T-helper 2 cell treated with Interferon-gamma antibody and Interleukin-4, amounts not matched to agents 5 μg/mL and 100 μg/mL, for 36 hours (primary cell): ENCODE results near the gene DNM1.
A peak's percentile ranks its signal among the peaks of the same experiment; 100 is the strongest.

Source experiments
- DNase-seq: peaks from one replicate; pipeline ENCODE4 v3.0.0; 2021; ENCODE audit warnings: low spot score
- H3K27ac Mint-ChIP-seq: one replicate; pipeline ENCODE4 v1.8.0; 2021; ENCODE audit warnings: mild to moderate bottlenecking, mixed read lengths
- H3K27me3 Mint-ChIP-seq: one replicate; pipeline ENCODE4 v1.8.0; 2021; ENCODE audit warnings: low read depth, mixed read lengths
- H3K36me3 Mint-ChIP-seq: one replicate; pipeline ENCODE4 v1.8.0; 2021; ENCODE audit warnings: low read depth, mixed read lengths
- H3K4me1 Mint-ChIP-seq: one replicate; pipeline ENCODE4 v1.8.0; 2021; ENCODE audit warnings: low read depth, mixed read lengths
- H3K4me3 Mint-ChIP-seq: one replicate; pipeline ENCODE4 v1.8.0; 2022; ENCODE audit warnings: mild to moderate bottlenecking, moderate library complexity, mixed read lengths
- H3K9me3 Mint-ChIP-seq: one replicate; pipeline ENCODE4 v1.8.0; 2021; ENCODE audit warnings: mixed read lengths

Gene DNM1

GRCh38 chr9:128242828-128243214 is 39.6 kb downstream of the DNM1 start:
- no peak overlapping the region for H3K4me3 Mint-ChIP-seq
- no peaks in the 10 kb centered on the region for H3K9me3 Mint-ChIP-seq
- no peak overlapping the region for H3K27ac Mint-ChIP-seq
- H3K36me3 Mint-ChIP-seq: no peaks in the 10 kb centered on the region
- H3K4me1 Mint-ChIP-seq: peaks cover 2% of the 10 kb centered on the region
- H3K27me3 Mint-ChIP-seq: peaks cover 16% of the 10 kb centered on the region
- DNase-seq: no peak

- Mint-ChIP-seq H3K36me3 (no peaks in the 10 kb centered on the region), H3K4me1 (peaks cover 2% of the 10 kb centered on the region), H3K9me3 (no peaks in the 10 kb centered on the region), H3K27me3 (peaks cover 16% of the 10 kb centered on the region), H3K27ac (no peak overlapping the region), H3K4me3 (no peak overlapping the region)
- no peak for DNase-seq
These were observed 40.2 kb downstream of the DNM1 start for GRCh38 chr9:128243215-128244018.

GRCh38 chr9:128244091-128244836 is 41.1 kb downstream of the DNM1 start:
- Mint-ChIP-seq H3K36me3 (no peaks in the 10 kb centered on the region), H3K9me3 (no peaks in the 10 kb centered on the region), H3K4me1 (peaks cover 2% of the 10 kb centered on the region), H3K4me3 (no peak overlapping the region), H3K27ac (no peak overlapping the region), H3K27me3 (peaks cover 16% of the 10 kb centered on the region)
- DNase-seq: no peak

GRCh38 chr9:128244837-128245231 is 41.7 kb downstream of the DNM1 start:
- Mint-ChIP-seq H3K27me3 (peaks cover 18% of the 10 kb centered on the region), H3K4me1 (peaks cover 6% of the 10 kb centered on the region), H3K27ac (no peak overlapping the region), H3K36me3 (no peaks in the 10 kb centered on the region), H3K9me3 (no peaks in the 10 kb centered on the region), H3K4me3 (no peak overlapping the region)
- no peak for DNase-seq

GRCh38 chr9:128245421-128246151 is 42.4 kb downstream of the DNM1 start:
- no peaks in the 10 kb centered on the region for H3K36me3 Mint-ChIP-seq
- H3K4me1 Mint-ChIP-seq: peaks cover 9% of the 10 kb centered on the region
- no peak for DNase-seq
- H3K27ac Mint-ChIP-seq: no peak overlapping the region
- H3K9me3 Mint-ChIP-seq: no peaks in the 10 kb centered on the region
- peaks cover 20% of the 10 kb centered on the region for H3K27me3 Mint-ChIP-seq
- H3K4me3 Mint-ChIP-seq: no peak overlapping the region

- no peaks in the 10 kb centered on the region for H3K9me3 Mint-ChIP-seq
- peaks cover 23% of the 10 kb centered on the region for H3K27me3 Mint-ChIP-seq
- no peak for DNase-seq
- H3K36me3 Mint-ChIP-seq: no peaks in the 10 kb centered on the region
- H3K4me1 Mint-ChIP-seq: peaks cover 11% of the 10 kb centered on the region
- H3K4me3 Mint-ChIP-seq: no peak overlapping the region
- H3K27ac Mint-ChIP-seq: no peak overlapping the region
These were observed 43.3 kb downstream of the DNM1 start for GRCh38 chr9:128246471-128246870.

GRCh38 chr9:128247226-128247803 is 44.1 kb downstream of the DNM1 start:
- Mint-ChIP-seq H3K4me1 (peaks cover 11% of the 10 kb centered on the region), H3K27me3 (peaks cover 31% of the 10 kb centered on the region), H3K36me3 (no peaks in the 10 kb centered on the region), H3K4me3 (no peak overlapping the region), H3K9me3 (no peaks in the 10 kb centered on the region), H3K27ac (no peak overlapping the region)
- DNase-seq: no peak

GRCh38 chr9:128249558-128249907 is 46.4 kb downstream of the DNM1 start:
- H3K4me1 Mint-ChIP-seq: peaks cover 9% of the 10 kb centered on the region
- no peaks in the 10 kb centered on the region for H3K9me3 Mint-ChIP-seq
- H3K36me3 Mint-ChIP-seq: no peaks in the 10 kb centered on the region
- peak overlapping the region; percentile 77 for H3K4me3 Mint-ChIP-seq
- DNase-seq: no peak
- peaks cover 24% of the 10 kb centered on the region for H3K27me3 Mint-ChIP-seq
- no peak overlapping the region for H3K27ac Mint-ChIP-seq

GRCh38 chr9:128249908-128250838 is 47.0 kb downstream of the DNM1 start:
- peak overlapping the region; percentile 77 for H3K4me3 Mint-ChIP-seq
- DNase-seq: peak; percentile 92
- no peaks in the 10 kb centered on the region for H3K36me3 Mint-ChIP-seq
- peaks cover 9% of the 10 kb centered on the region for H3K4me1 Mint-ChIP-seq
- H3K27me3 Mint-ChIP-seq: peaks cover 24% of the 10 kb centered on the region
- H3K9me3 Mint-ChIP-seq: no peaks in the 10 kb centered on the region
- H3K27ac Mint-ChIP-seq: no peak overlapping the region

- peak overlapping the region; percentile 74 for H3K4me3 Mint-ChIP-seq
- H3K27ac Mint-ChIP-seq: no peak overlapping the region
- DNase-seq: no peak
- peaks cover 20% of the 10 kb centered on the region for H3K27me3 Mint-ChIP-seq
- no peaks in the 10 kb centered on the region for H3K9me3 Mint-ChIP-seq
- H3K36me3 Mint-ChIP-seq: no peaks in the 10 kb centered on the region
- peaks cover 9% of the 10 kb centered on the region for H3K4me1 Mint-ChIP-seq
These were observed 47.9 kb downstream of the DNM1 start for GRCh38 chr9:128250839-128251731.

GRCh38 chr9:128251732-128252100 is 48.5 kb downstream of the DNM1 start:
- Mint-ChIP-seq H3K9me3 (no peaks in the 10 kb centered on the region), H3K36me3 (no peaks in the 10 kb centered on the region), H3K27me3 (peaks cover 20% of the 10 kb centered on the region), H3K4me1 (peaks cover 9% of the 10 kb centered on the region), H3K27ac (no peak overlapping the region), H3K4me3 (peak overlapping the region; percentile 20)
- no peak for DNase-seq

GRCh38 chr9:128252317-128253139 is 49.3 kb downstream of the DNM1 start:
- H3K9me3 Mint-ChIP-seq: no peaks in the 10 kb centered on the region
- peaks cover 9% of the 10 kb centered on the region for H3K4me1 Mint-ChIP-seq
- DNase-seq: no peak
- peaks cover 1% of the 10 kb centered on the region for H3K36me3 Mint-ChIP-seq
- H3K27ac Mint-ChIP-seq: no peak overlapping the region
- no peak overlapping the region for H3K4me3 Mint-ChIP-seq
- H3K27me3 Mint-ChIP-seq: peaks cover 19% of the 10 kb centered on the region
